Measurements from ENCODE around the gene GSTM1.
"Not testable (repeated sequence)": the region's sequence is repeated elsewhere in the genome, so short reads cannot be mapped to it uniquely, and the experiment has no call there.

GSTM1 gene

DNA sequence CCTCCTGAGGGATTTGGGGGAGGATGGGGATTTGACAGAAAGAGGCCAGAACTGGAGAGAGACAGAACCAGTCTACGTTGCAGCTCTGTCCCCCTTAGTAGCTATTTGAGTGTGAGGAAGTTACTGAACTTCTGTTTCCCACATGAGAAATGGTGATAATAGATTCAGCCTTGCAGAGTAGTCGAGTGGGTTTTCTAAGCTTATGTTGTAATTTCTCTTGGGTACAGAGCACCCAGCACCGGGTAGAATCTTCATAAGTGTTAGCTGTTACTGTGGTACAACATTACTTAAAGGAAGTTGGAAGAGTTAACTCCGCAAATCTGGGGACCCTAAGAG is 27.0 kb upstream of the GSTM1 start:
- DNase-seq = not testable (repeated sequence)

DNA sequence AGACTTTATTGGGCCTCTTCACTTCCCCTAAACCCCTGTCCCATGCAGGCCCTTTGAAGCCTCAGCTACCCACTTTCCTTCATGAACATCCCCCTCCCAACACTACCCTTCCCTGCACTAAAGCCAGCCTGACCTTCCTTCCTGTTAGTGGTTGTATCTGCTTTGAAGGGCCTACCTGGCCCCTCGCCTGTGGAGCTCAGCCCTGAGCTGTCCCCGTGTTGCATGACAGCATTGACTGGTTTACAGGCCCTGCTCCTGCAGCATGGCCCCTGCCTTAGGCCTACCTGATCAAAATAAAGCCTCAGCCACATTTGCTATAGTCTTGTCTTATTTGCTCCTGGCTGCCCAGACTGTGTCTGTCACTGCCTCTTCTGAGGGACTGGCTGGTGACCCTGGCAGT is 26.2 kb upstream of the GSTM1 start:
- DNase-seq = no peak

GRCh38 chr1:109664671-109665070 is 22.9 kb upstream of the GSTM1 start:
- DNase-seq = no peak

- DNase-seq = peak; percentile 24 to 84 (median 63)
Measured at GRCh38 chr1:109667452-109668122, 20.0 kb upstream of the GSTM1 start, which contains the start of gene GSTM2. GSTM2 (plus strand) TSS chr1:109668057; CDS start chr1:109668116, 59 bp downstream.

DNA sequence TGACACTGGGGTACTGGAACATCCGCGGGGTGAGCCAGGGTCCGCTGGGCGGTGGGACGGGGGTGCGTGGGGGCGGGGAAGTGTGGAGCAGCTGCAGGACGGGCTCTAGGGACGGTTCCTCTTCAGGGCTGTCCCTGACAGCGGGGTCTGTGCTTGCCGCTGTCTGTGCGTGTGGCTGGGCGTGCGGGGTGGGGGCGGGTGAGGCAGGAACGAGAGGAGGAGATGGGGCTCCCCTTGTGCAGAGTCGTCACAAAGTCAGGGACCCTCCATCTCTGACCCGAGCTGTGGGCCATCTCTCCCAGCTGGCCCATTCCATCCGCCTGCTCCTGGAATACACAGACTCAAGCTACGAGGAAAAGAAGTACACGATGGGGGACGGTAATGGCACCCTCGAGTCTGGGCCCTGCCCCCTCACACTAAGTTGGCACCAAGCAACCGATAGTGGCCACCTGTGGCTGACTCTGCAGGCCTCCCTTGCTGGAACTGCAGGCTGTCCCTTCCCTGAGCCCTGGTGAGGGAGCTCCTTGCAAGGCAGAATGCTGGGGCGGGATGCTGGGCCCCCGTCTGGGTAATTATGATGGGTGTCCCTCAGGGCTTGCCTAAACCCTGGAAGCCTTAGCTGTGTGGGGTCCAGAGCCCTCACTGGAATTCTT is 19.4 kb upstream of the GSTM1 start:
- no peak for DNase-seq

- DNase-seq = peak in 1 of 5 experiments; percentile 37
Measured at GRCh38 chr1:109669246-109669948, 18.2 kb upstream of the GSTM1 start.

DNA sequence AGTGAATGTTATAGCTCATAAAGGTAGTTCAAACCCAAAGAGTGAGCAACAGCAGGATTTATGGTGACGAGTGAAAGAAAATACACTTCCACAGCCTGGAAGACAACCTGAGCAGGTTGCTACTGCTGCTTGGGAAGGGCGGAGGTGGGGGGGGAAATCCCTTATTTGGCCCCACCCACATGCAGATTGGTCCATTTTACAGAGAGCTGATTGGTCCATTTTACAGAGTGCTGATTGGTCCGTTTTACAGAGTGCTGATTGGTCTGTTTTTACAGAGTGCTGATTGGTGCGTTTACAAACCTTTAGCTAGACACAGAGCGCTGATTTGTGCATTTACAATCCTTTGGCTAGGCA is 17.7 kb upstream of the GSTM1 start:
- not testable (repeated sequence) for DNase-seq

DNA sequence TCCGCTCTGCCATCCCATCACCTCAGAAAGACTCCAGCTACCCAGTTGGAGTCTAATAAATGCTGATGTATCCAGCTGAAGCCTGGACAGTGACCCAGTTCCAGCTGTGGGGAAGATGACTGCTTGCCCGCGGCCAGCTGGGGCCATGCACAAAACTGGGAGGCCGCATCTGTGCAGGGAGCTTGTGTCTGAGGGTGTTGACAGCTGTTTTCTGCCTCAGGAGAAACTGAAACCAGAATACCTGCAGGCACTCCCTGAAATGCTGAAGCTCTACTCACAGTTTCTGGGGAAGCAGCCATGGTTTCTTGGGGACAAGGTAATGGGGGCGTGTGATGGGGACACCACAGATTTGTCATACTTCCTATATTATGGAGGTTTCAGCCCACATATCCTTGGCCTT is 16.6 kb upstream of the GSTM1 start:
- DNase-seq = no peak

DNA sequence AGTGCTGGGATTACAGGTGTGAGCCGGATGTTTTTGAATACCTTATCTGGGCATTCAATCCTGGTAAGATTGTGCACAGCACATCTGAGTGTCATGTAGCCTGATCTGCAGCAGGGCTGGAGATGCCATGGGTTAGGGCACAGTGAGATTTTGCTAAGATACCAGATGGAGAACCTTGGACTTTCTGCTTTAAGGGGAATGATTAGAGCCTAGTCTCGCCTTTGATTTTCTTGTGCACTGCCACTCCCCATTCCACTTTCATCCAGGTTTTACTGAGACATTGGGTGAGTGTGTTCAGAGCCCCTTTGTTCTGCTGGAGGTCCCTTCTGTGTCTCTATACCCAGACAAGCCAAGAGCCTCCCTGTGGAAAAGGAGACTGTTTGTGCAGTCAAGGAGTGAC is 13.8 kb upstream of the GSTM1 start:
- not testable (repeated sequence) for DNase-seq

GRCh38 chr1:109676683-109677381 is 10.8 kb upstream of the GSTM1 start:
- not testable (repeated sequence) for DNase-seq

- no peak for DNase-seq
Measured at GRCh38 chr1:109677459-109677858, 10.2 kb upstream of the GSTM1 start.

GRCh38 chr1:109678637-109679036 is 9.0 kb upstream of the GSTM1 start:
- not testable (repeated sequence) for DNase-seq

DNA sequence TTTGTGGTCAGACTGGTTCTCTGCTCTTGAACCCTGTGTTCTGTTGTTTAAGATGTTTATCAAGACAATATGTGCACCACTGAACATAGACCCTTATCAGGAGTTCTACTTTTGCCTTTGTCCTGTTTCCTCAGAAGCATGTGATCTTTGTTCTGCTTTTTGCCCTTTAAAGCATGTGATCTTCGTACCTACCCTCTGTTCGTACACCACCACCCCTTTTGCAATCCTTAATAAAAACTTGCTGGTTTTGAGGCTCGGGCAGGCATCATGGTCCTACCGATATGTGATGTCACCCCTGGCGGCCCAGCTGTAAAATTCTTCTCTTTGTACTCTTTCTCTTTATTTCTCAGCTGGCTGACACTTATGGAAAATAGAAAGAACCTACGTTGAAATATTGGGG is 2.8 kb upstream of the GSTM1 start:
- DNase-seq = not testable (repeated sequence)

DNA sequence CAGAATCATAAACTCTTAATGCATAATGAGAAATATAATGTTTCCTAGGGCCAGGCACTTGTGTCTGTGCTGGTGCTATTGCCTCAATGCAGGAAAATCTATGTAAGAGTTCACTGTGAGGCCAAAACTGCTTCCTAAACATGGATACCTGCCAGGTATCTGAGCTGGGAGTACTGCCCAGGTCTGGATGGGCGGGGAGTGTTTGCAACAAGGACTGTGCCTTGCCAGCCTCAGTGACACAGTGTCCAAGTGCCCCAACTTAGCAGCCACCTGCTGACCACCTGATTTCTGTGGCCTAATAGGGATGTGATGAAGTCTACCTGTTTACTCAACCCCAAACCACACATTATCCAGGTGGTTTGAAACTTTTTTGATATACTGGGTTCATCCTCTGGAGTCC is 2.2 kb upstream of the GSTM1 start:
- not testable (repeated sequence) for DNase-seq

GRCh38 chr1:109685890-109686289 is 1.7 kb upstream of the GSTM1 start:
- DNase-seq = not testable (repeated sequence)

DNA sequence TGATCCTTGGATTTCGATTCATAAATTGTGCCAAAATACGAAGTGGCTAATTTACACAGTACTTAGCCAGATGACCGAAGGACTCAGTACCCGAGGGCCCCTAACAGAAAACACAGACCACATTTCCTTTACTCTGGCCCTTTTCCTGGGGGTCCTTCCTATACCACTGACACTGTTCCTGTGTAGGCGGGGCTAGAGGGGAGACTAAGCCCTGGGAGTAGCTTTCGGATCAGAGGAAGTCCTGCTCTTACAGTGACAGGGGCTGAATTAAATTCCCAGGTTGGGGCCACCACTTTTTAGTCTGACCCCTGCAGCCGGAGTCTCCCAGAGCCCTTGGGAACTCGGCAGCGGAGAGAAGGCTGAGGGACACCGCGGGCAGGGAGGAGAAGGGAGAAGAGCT is 508 bp upstream of the GSTM1 start:
- DNase-seq = not testable (repeated sequence)

DNA sequence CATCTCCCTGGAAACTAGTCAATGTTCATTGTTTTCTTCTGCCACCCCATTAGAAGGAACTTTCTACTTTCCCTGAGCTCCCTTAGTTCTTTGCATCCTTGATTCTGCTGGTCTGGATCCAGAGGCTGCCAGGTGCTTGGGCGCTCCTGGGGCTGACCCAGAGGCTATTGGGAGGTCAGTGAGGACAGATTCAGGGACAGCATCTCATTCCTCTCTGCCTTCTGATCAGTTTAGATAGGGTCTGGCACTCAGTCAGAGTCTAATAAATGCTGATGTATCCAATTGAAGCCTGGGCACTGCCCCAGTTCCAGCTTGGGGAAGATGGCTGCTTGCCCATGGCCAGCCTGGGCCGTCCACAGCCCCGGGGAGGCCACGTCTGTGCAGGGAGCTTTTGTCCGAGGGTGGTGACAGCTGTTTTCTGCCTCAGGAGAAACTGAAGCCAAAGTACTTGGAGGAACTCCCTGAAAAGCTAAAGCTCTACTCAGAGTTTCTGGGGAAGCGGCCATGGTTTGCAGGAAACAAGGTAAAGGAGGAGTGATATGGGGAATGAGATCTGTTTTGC is 2.3 kb downstream of the GSTM1 start:
- DNase-seq = no peak

DNA sequence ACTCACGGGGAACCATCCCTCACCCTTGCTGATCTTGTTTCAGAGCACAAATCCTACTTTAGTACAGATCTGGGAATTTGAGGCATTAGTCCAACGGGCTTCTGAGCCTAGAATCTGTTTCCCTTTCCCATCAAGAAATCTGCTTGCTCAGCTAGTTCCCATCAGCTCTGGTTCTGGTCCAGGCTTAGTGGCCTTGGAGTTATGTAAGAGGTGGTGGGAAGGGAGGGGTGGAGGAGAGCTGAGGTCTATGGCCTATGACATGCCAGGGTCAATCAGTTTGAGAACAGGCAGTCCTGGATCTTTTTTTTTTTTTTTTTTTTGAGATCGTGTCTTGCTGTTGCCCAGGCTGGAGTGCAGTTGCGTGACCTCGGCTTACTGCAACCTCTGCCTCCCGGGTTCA is 4.1 kb downstream of the GSTM1 start:
- no peak for DNase-seq

- DNase-seq = not testable (repeated sequence)
Measured at GRCh38 chr1:109694400-109694799, 6.8 kb downstream of the GSTM1 start.

DNA sequence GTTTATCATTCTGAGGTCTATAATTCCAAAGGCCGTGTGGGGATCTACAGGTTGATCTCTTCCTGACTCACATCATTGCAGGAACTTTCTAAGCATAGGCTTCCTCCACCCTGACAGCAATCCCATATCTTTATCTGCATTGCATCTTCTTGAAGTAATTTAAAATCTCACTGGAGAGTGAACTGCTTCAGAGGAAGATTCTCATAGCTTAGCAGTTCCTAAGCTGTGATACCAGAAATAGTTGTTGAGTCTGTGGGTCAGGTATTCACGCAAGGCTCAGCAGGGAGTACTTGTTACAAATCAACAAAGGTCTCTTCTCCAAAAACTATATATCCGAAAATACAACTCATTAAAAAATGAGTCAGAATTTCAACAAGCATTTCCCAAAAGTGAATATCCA is 7.5 kb downstream of the GSTM1 start:
- not testable (repeated sequence) for DNase-seq

- no peak for DNase-seq
Measured at GRCh38 chr1:109697066-109697465, 9.4 kb downstream of the GSTM1 start.

DNA sequence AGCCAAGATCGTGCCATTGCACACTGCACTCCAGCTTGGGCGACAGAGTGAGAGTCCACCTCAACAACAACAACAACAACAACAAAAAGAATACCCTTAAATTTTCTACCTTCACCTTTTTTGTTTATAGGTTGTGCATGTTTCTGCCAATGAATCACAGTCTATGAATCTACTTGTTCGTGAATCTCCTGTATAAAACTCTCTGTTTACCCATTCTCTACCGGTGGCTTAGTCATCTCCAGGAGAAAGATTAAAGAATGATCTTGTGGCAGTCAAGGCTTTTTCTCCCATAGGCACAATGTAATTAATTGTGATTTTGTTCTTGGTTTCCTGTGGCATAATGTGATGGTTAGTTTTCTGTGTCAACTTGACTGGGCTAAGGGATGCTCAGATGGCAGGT is 10.2 kb downstream of the GSTM1 start:
- not testable (repeated sequence) for DNase-seq

DNA sequence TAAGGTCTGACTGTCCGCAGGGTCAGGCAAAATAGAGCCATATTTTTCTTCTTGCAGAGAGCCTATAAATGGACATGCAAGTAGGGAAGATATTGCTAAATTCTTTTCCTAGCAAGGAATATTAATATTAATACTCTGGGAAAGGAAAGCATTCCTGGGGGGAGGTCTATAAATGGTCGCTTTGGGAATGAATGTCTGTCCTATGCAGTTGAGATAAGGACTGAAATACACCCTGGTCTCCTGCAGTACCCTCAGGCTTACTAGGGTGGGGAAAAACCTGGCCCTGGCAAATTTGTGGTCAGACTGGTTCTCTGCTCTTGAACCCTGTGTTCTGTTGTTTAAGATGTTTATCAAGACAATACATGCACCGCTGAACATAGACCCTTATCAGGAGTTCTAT is 15.3 kb downstream of the GSTM1 start:
- not testable (repeated sequence) for DNase-seq
